ENCODE data around the gene NHP2.

The NHP2 gene

GRCh38 chr5:178114325-178115135 is 39.2 kb downstream of the NHP2 start:
- Histone ChIP-seq H3K27me3 (ENCODE audit: insufficient read depth, low read depth) (no peaks in the 10 kb centered on the region), H4K20me1 (ENCODE audit: insufficient read depth) (no peaks in the 10 kb centered on the region), H3K36me3 (ENCODE audit: insufficient read depth) (no peaks in the 10 kb centered on the region), H3K4me2 (peak overlapping the region; percentile 29; the same call in 1 of the 2 replicates), H3K9ac (no peak overlapping the region), H2AFZ (ENCODE audit: low read depth) (no peak overlapping the region), H3K79me2 (ENCODE audit: insufficient read depth, low read depth) (no peaks in the 10 kb centered on the region), H3K4me3 (IDR thresholded peaks at IDR 0.05; ENCODE audit: insufficient read depth, low read depth, low read length) (no peak overlapping the region), H3K27ac (no peak overlapping the region), H3K4me1 (ENCODE audit: low read depth, poor library complexity, severe bottlenecking) (no peaks in the 10 kb centered on the region)
- TF ChIP-seq CTCF (conservative IDR thresholded peaks at IDR 0.05; ENCODE audit: low read depth, low read length), result no peak

GRCh38 chr5:178113841-178114324 is 39.8 kb downstream of the NHP2 start:
- Histone ChIP-seq H3K79me2 (ENCODE audit: insufficient read depth, low read depth) (no peaks in the 10 kb centered on the region), H3K4me3 (IDR thresholded peaks at IDR 0.05; ENCODE audit: insufficient read depth, low read depth, low read length) (no peak overlapping the region), H4K20me1 (ENCODE audit: insufficient read depth) (no peaks in the 10 kb centered on the region), H3K9ac (no peak overlapping the region), H3K4me2 (peak overlapping the region; percentile 29; the same call in 1 of the 2 replicates), H3K36me3 (ENCODE audit: insufficient read depth) (no peaks in the 10 kb centered on the region), H3K27me3 (ENCODE audit: insufficient read depth, low read depth) (no peaks in the 10 kb centered on the region), H3K27ac (no peak overlapping the region), H3K4me1 (ENCODE audit: low read depth, poor library complexity, severe bottlenecking) (no peaks in the 10 kb centered on the region), H2AFZ (ENCODE audit: low read depth) (peak overlapping the region; percentile 47)
- no peak for TF ChIP-seq CTCF (conservative IDR thresholded peaks at IDR 0.05; ENCODE audit: low read depth, low read length)

GRCh38 chr5:178113141-178113787 is 40.4 kb downstream of the NHP2 start, which contains the start of gene N4BP3:
Gene N4BP3, plus strand, starts transcription at chr5:178113532. Its CDS starts 6,052 bp downstream, at chr5:178119584.
- H3K4me2 ChIP-seq, result peak within 1 kb of the TSS; percentile 61
- peak within 1 kb of the TSS; percentile 47 for H2AFZ ChIP-seq (ENCODE audit: low read depth)
- no peaks in the 10 kb centered on the region for H3K4me1 ChIP-seq (ENCODE audit: low read depth, poor library complexity, severe bottlenecking)
- no peaks in the 10 kb centered on the region for H3K36me3 ChIP-seq (ENCODE audit: insufficient read depth)
- no peak within 1 kb of the TSS for H3K4me3 ChIP-seq (IDR thresholded peaks at IDR 0.05; ENCODE audit: insufficient read depth, low read depth, low read length)
- no peak within 1 kb of the TSS for H3K27ac ChIP-seq
- TF ChIP-seq CTCF (conservative IDR thresholded peaks at IDR 0.05; ENCODE audit: low read depth, low read length), result no peak
- H3K79me2 ChIP-seq (ENCODE audit: insufficient read depth, low read depth), result no peaks in the 10 kb centered on the region
- no peaks in the 10 kb centered on the region for H4K20me1 ChIP-seq (ENCODE audit: insufficient read depth)
- H3K27me3 ChIP-seq (ENCODE audit: insufficient read depth, low read depth), result no peaks in the 10 kb centered on the region
- no peak within 1 kb of the TSS for H3K9ac ChIP-seq

GRCh38 chr5:178112545-178112944 is 41.1 kb downstream of the NHP2 start:
- H3K27me3 ChIP-seq (ENCODE audit: insufficient read depth, low read depth), result no peaks in the 10 kb centered on the region
- no peaks in the 10 kb centered on the region for H3K4me1 ChIP-seq (ENCODE audit: low read depth, poor library complexity, severe bottlenecking)
- H3K36me3 ChIP-seq (ENCODE audit: insufficient read depth), result no peaks in the 10 kb centered on the region
- no peak for TF ChIP-seq CTCF (conservative IDR thresholded peaks at IDR 0.05; ENCODE audit: low read depth, low read length)
- H4K20me1 ChIP-seq (ENCODE audit: insufficient read depth), result no peaks in the 10 kb centered on the region
- H3K79me2 ChIP-seq (ENCODE audit: insufficient read depth, low read depth), result no peaks in the 10 kb centered on the region
- no peak overlapping the region for H3K4me3 ChIP-seq (IDR thresholded peaks at IDR 0.05; ENCODE audit: insufficient read depth, low read depth, low read length)
- no peak overlapping the region for H3K9ac ChIP-seq
- no peak overlapping the region for H3K27ac ChIP-seq
- H3K4me2 ChIP-seq, result peak overlapping the region; percentile 61
- peak overlapping the region; percentile 45 for H2AFZ ChIP-seq (ENCODE audit: low read depth)

All from KMS-11 (cell line).